Endothelial cell of umbilical vein (primary cell): ENCODE data around the gene KCNG1. TPM values are rescaled to one million over a fixed set of nuclear protein-coding genes. Genes with fewer than 3 reads are reported as not detected.

Experiments
- BruUV-seq: library from RNA; stranded (reverse); fragments of 400-500 nt; replicated peaks from 2 replicates; lab custom pipeline; 2021; lab: Mats Ljungman, UMichigan
- CTCF ChIA-PET: fragments of 300-600, 350-600 bp; sonication (Branson Sonifier 250); formaldehyde crosslinking; loops from one replicate; lab custom pipeline; 2021; ENCODE audit warnings: antibody characterized with exemption, inconsistent platforms; lab: Charles Lee
- POLR2A ChIA-PET: fragments of 300-600, 350-600 bp; sonication (Branson Sonifier 250); formaldehyde crosslinking; loops from one replicate; lab custom pipeline; 2021; ENCODE audit warnings: antibody characterized with exemption, inconsistent platforms; lab: Charles Lee
- DNase-seq: peaks from one replicate; pipeline ENCODE4 v3.0.0-alpha.2; 2011; ENCODE audit warnings: low read depth, low spot score
- FAIRE-seq: peaks from 2 replicates; lab custom pipeline; 2011; peaks lifted over from hg19 to GRCh38; lab: Jason Lieb, UNC
- H2AFZ ChIP-seq: 2 replicates; pipeline ENCODE4 v1.6.0; 2012; ENCODE audit warnings: low read depth, low read length, control low read depth, inconsistent platforms
- H3K27ac ChIP-seq: 2 replicates; pipeline ENCODE4 v1.5.1; 2011; ENCODE audit warnings: low read depth, mild to moderate bottlenecking, control low read depth, low read length, moderate library complexity; ENCODE audit not compliant: insufficient read depth
- H3K27me3 ChIP-seq, 2 experiments: 2 replicates each; pipeline versions ENCODE4 v1.6.0 to v1.6.1; 2011; ENCODE audit warnings: low read length in 2 of 2, mixed read lengths in 1 of 2; ENCODE audit not compliant: control insufficient read depth in 2 of 2, insufficient read depth in 2 of 2
- H3K36me3 ChIP-seq, 2 experiments: 2 replicates in 1 of 2; 3 replicates in 1 of 2; pipeline ENCODE4 v1.5.1; 2011; ENCODE audit warnings: low read length in 2 of 2, mild to moderate bottlenecking in 1 of 2, moderate library complexity in 1 of 2; ENCODE audit not compliant: control insufficient read depth in 2 of 2, insufficient read depth in 2 of 2; ENCODE audit errors: extremely low read depth in 1 of 2
- H3K4me1 ChIP-seq: 3 replicates; pipeline ENCODE4 v1.5.1; 2011; ENCODE audit warnings: mild to moderate bottlenecking, low read length; ENCODE audit not compliant: control insufficient read depth, insufficient read depth; ENCODE audit errors: extremely low read depth
- H3K4me2 ChIP-seq: 2 replicates; pipeline ENCODE4 v1.6.1; 2011; ENCODE audit warnings: low read length, control low read depth, mixed read lengths; ENCODE audit not compliant: insufficient read depth
- H3K4me3 ChIP-seq, 3 experiments: fragments of 200-600 bp in 1 of 3; sonication (generic), shearing (Covaris generic) in 1 of 3; replicated peaks in 1 of 3; 2 replicates each; pipeline ENCODE4 v1.5.1; 2011 to 2016; ENCODE audit warnings: control low read depth in 3 of 3, low read length in 3 of 3, mild to moderate bottlenecking in 2 of 3, inconsistent platforms in 1 of 3, low read depth in 1 of 3, moderate library complexity in 1 of 3; ENCODE audit not compliant: insufficient read depth in 1 of 3
- H3K79me2 ChIP-seq: 2 replicates; pipeline ENCODE4 v1.6.0; 2012; ENCODE audit warnings: low read length, inconsistent platforms; ENCODE audit not compliant: control insufficient read depth, insufficient read depth
- H3K9ac ChIP-seq: replicated peaks from 2 replicates; pipeline ENCODE3; 2011; ENCODE audit warnings: low read length, control low read depth; ENCODE audit not compliant: insufficient read depth; ENCODE audit errors: extremely low read depth
- H3K9me1 ChIP-seq: replicated peaks from 3 replicates; pipeline ENCODE4 v1.6.0; 2011; ENCODE audit warnings: mild to moderate bottlenecking, low read length; ENCODE audit not compliant: control insufficient read depth, insufficient read depth; ENCODE audit errors: extremely low read depth
- H3K9me3 ChIP-seq: replicated peaks from 2 replicates; pipeline ENCODE4 v1.5.1; 2012; ENCODE audit warnings: low read length, inconsistent platforms; ENCODE audit not compliant: control insufficient read depth, insufficient read depth
- H4K20me1 ChIP-seq: replicated peaks from 2 replicates; pipeline ENCODE3; 2011; ENCODE audit warnings: mild to moderate bottlenecking, low read length; ENCODE audit not compliant: control insufficient read depth, insufficient read depth; ENCODE audit errors: extremely low read depth
- CTCF ChIP-seq, 2 donors: IDR thresholded peaks; 1 replicate in 1 of 2; 2 replicates in 1 of 2; pipeline ENCODE4 v1.5.1; 2011; ENCODE audit warnings: low read length in 2 of 2, mild to moderate bottlenecking in 2 of 2, moderate library complexity in 2 of 2, control low read depth in 1 of 2, inconsistent platforms in 1 of 2, low read depth in 1 of 2; ENCODE audit not compliant: insufficient read depth in 1 of 2; ENCODE audit errors: extremely low read depth in 1 of 2
- EZH2 ChIP-seq: IDR thresholded peaks from 2 replicates; pipeline ENCODE4 v1.6.1; 2012; ENCODE audit warnings: borderline replicate concordance, low read depth, mild to moderate bottlenecking, moderate library complexity, low read length, inconsistent platforms; ENCODE audit not compliant: severe bottlenecking
- FOS ChIP-seq: IDR thresholded peaks from 2 replicates; pipeline ENCODE4 v1.6.1; 2011; ENCODE audit warnings: mild to moderate bottlenecking, low read length, moderate library complexity, borderline replicate concordance; ENCODE audit not compliant: insufficient read depth
- GATA2 ChIP-seq: IDR thresholded peaks from 2 replicates; pipeline ENCODE4 v1.7.0; 2011; ENCODE audit warnings: low read depth, mild to moderate bottlenecking, moderate library complexity, mixed read lengths, low read length; ENCODE audit not compliant: insufficient read length, insufficient read depth
- JUN ChIP-seq: IDR thresholded peaks from 2 replicates; pipeline ENCODE4 v1.6.1; 2011; ENCODE audit warnings: borderline replicate concordance, low read depth; ENCODE audit not compliant: insufficient read length, insufficient read depth
- MYC ChIP-seq: IDR thresholded peaks from one replicate; pipeline ENCODE4 v1.6.1; 2011; ENCODE audit warnings: mild to moderate bottlenecking, low read depth, low read length
- POLR2A ChIP-seq: IDR thresholded peaks from 2 replicates; pipeline ENCODE4 v1.6.1; 2012; ENCODE audit warnings: low read depth, mild to moderate bottlenecking, control low read depth, low read length
- POLR2AphosphoS5 ChIP-seq: IDR thresholded peaks from 2 replicates; pipeline ENCODE4 v1.6.1; 2012; ENCODE audit warnings: low read depth, mild to moderate bottlenecking, control low read depth, low read length, moderate library complexity; ENCODE audit not compliant: insufficient read depth
- dilution Hi-C: fragments of 300-500 bp; cut with MboI; formaldehyde crosslinking; loops from one replicate; pipeline ENCODE4 v1.15.0; 2019; ENCODE audit warnings: low sequenced_read_pairs; ENCODE audit not compliant: extremely low pct_ligation_motif_present
- intact Hi-C: fragments of 100-400 bp; cut with micrococcal nuclease; formaldehyde crosslinking; loops from one replicate; pipeline ENCODE4 v1.10.0; 2022
- polyA plus RNA-seq, 4 experiments: library from polyadenylated mRNA; depleted of rRNA in 3 of 4; stranded (reverse) in 3 of 4; unstranded in 1 of 4; fragments of >200 nt; gene quantifications; 2 replicates each; pipeline versions ENCODE4 v1.2.1 to v1.2.3, GENCODE V29; 2011 to 2012; ENCODE audit warnings: missing spikeins in 1 of 4
- total RNA-seq: library from RNA; stranded (reverse); gene quantifications from 2 replicates; pipeline ENCODE4 v1.2.3, GENCODE V29; 2021
- TF ChIP-seq, protein P1 (sequence below): IDR thresholded peaks from 2 replicates; pipeline ENCODE4 v1.6.1; 2011; ENCODE audit not compliant: insufficient read depth, insufficient read length

KCNG1 gene
- total and polyA plus RNA-seq, 2 donors (not counting 3 experiments of a cell fraction or from before 2014, with no cell fraction given), result 0.22 to 1.1 TPM

DNA sequence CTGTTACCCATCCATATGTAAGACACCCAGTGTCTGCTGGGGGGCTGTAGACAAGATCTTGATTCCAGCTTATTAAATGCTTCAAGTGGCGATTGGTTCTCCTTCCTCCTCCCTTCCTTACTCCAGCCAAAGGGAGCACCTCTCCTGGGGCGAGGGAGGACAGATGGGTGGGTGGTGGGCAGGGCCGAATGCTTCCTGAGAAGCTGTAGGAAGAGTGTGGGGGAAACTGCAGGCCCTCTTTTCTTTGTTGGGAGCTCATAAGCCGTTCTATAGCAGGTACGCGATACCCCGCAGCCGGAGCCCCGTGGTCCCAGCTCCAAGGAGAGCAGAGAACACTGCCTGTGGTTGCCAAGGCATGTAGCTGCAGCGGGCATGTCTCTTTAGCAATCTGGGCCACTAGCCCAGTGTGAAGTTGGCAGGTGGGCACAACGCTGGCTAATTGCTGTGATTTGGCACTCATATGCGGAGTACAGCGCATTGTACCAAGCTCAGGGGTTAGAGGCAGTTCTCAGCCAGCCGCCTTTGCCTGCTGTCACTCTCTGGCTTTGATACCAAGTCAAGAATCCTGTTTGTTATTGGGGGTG, 14.7 kb upstream of the KCNG1 start:
- DNase-seq, result no peak
- no peaks in the 10 kb centered on the region for H4K20me1 ChIP-seq
- no peak overlapping the region for H3K4me2 ChIP-seq
- H3K79me2 ChIP-seq, result no peaks in the 10 kb centered on the region
- TF ChIP-seq MYC, result no peak
- TF ChIP-seq POLR2A, result no peak
- no peak for TF ChIP-seq CTCF (IDR thresholded peaks at IDR 0.05; ENCODE audit: extremely low read depth in 1 of 2, insufficient read depth in 1 of 2, low read depth in 1 of 2, low read length in 2 of 2)
- no peak for TF ChIP-seq EZH2
- no peak for TF ChIP-seq POLR2AphosphoS5
- no peak for TF ChIP-seq FOS
- TF ChIP-seq GATA2, result no peak
- TF ChIP-seq, protein P1, sequence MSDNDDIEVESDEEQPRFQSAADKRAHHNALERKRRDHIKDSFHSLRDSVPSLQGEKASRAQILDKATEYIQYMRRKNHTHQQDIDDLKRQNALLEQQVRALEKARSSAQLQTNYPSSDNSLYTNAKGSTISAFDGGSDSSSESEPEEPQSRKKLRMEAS, result no peak
- no peak for TF ChIP-seq JUN
- H3K9ac ChIP-seq, result no peak overlapping the region
- no peaks in the 10 kb centered on the region for H3K9me3 ChIP-seq
- no peak overlapping the region for H3K27ac ChIP-seq
- no peak for FAIRE-seq
- ChIA-PET POLR2A (no interaction called here), CTCF (interaction anchor here (1.1 to 1.6 kb wide), 3 partner anchors 13 to 50 kb away, joined by 3 to 8 read pairs (median 6); no protein-coding TSS in a partner anchor)
- H3K4me3 ChIP-seq, result no peak overlapping the region
- H3K9me1 ChIP-seq, result no peaks in the 10 kb centered on the region
- intact Hi-C loops, result no loop called here
- dilution Hi-C loops, result no loop called here
- H2AFZ ChIP-seq, result no peak overlapping the region
- BruUV-seq, result no TSS peak
- no peaks in the 10 kb centered on the region for H3K36me3 ChIP-seq
- H3K4me1 ChIP-seq, result peaks cover 4% of the 10 kb centered on the region
- H3K27me3 ChIP-seq, result peaks cover 2 to 5% of the 10 kb centered on the region in 2 experiments
